T-cell (primary cell): Measurements from ENCODE around the gene ZBTB21. TPM values are rescaled to one million over a fixed set of nuclear protein-coding genes. Genes with fewer than 3 reads are reported as not detected.

Experiments
- ATAC-seq, 4 experiments: fragments of 200-7000 bp in 3 of 4; fragments of 150-1000 bp in 1 of 4; cut with Tn5 transposase; replicated peaks in 1 of 4; 1 replicate in 3 of 4; 2 replicates in 1 of 4; pipeline ENCODE4 v1.10.0; 2021; ENCODE audit warnings: moderate library complexity in 3 of 4, mild to moderate bottlenecking in 2 of 4, moderate number of reproducible peaks in 1 of 4
- CTCF ChIA-PET, 2 donors: fragments of 300-600 bp; sonication (Branson Sonifier 250); formaldehyde crosslinking; loops; one replicate each; lab custom pipeline; 2022; ENCODE audit warnings: antibody characterized with exemption in 2 of 2; lab: Charles Lee
- POLR2A ChIA-PET, 2 donors: fragments of 300-600 bp; sonication (Branson Sonifier 250); formaldehyde crosslinking; loops; one replicate each; lab custom pipeline; 2022; ENCODE audit warnings: antibody characterized with exemption in 2 of 2; lab: Charles Lee
- DNase-seq, 35 experiments: peaks; one replicate each; pipeline versions ENCODE4 v3.0.0 to v3.0.0-alpha.2; 2013 to 2023
- H3K27ac ChIP-seq: one replicate; pipeline ENCODE4 v1.5.1; 2013; ENCODE audit warnings: low read length
- H3K27me3 ChIP-seq, 2 experiments: replicated peaks in 1 of 2; 1 replicate in 1 of 2; 2 replicates in 1 of 2; pipeline versions ENCODE4 v1.6.1 to v1.7.0; 2013; ENCODE audit warnings: low read length in 1 of 2, mixed read lengths in 1 of 2; ENCODE audit not compliant: control insufficient read depth in 2 of 2, insufficient read depth in 2 of 2; ENCODE audit errors: extremely low read depth in 1 of 2
- H3K36me3 ChIP-seq, 2 donors: 1 replicate in 1 of 2; 2 replicates in 1 of 2; pipeline versions ENCODE4 v1.6.1 to v1.7.0; 2013; ENCODE audit warnings: low read length in 1 of 2; ENCODE audit not compliant: control insufficient read depth in 2 of 2, insufficient read depth in 1 of 2; ENCODE audit errors: extremely low read depth in 1 of 2
- H3K4me1 ChIP-seq, 2 experiments: 1 replicate in 1 of 2; 2 replicates in 1 of 2; pipeline versions ENCODE4 v1.6.1 to v1.7.0; 2013; ENCODE audit warnings: low read length in 2 of 2, mixed read lengths in 1 of 2; ENCODE audit not compliant: insufficient read depth in 2 of 2, control insufficient read depth in 1 of 2; ENCODE audit errors: extremely low read depth in 1 of 2
- H3K4me3 ChIP-seq, 2 donors: 1 replicate in 1 of 2; 2 replicates in 1 of 2; pipeline versions ENCODE4 v1.5.1 to v1.7.0; 2013; ENCODE audit warnings: mild to moderate bottlenecking in 2 of 2, low read length in 1 of 2, moderate library complexity in 1 of 2; ENCODE audit not compliant: control insufficient read depth in 1 of 2; ENCODE audit errors: extremely low read depth in 1 of 2
- H3K9me3 ChIP-seq: 2 replicates; pipeline ENCODE4 v1.7.0; 2013
- H3K27ac Mint-ChIP-seq, 2 donors: one replicate each; pipeline ENCODE4 v1.8.0; 2020 to 2021; ENCODE audit warnings: mild to moderate bottlenecking in 2 of 2, mixed read lengths in 2 of 2
- H3K27me3 Mint-ChIP-seq, 2 donors: one replicate each; pipeline ENCODE4 v1.8.0; 2021 to 2022; ENCODE audit warnings: mixed read lengths in 2 of 2
- H3K36me3 Mint-ChIP-seq: one replicate; pipeline ENCODE4 v1.8.0; 2021; ENCODE audit warnings: mixed read lengths
- H3K4me1 Mint-ChIP-seq, 3 donors: one replicate each; pipeline ENCODE4 v1.8.0; 2020 to 2022; ENCODE audit warnings: mixed read lengths in 3 of 3, mild to moderate bottlenecking in 1 of 3
- H3K4me3 Mint-ChIP-seq, 3 donors: one replicate each; pipeline ENCODE4 v1.8.0; 2020 to 2022; ENCODE audit warnings: mild to moderate bottlenecking in 3 of 3, mixed read lengths in 3 of 3, moderate library complexity in 3 of 3
- H3K9me3 Mint-ChIP-seq, 3 donors: one replicate each; pipeline ENCODE4 v1.8.0; 2020 to 2022; ENCODE audit warnings: mixed read lengths in 3 of 3
- WGBS: methylation state at CpG from one replicate; pipeline ENCODE4 v1.1.5; 2013; ENCODE audit warnings: missing lambda C conversion rate; ENCODE audit not compliant: insufficient coverage; 5-methylcytosine and 5-hydroxymethylcytosine counted together
- total RNA-seq, 35 experiments: library from RNA in 6 of 35; stranded (reverse) in 6 of 35; fragments of 120-200 nt in 1 of 35; gene quantifications; one replicate each; pipeline versions ENCODE4 v1.2.1 to v1.2.4 and lab custom pipeline; 2013 to 2026

ZBTB21 gene
- total RNA-seq, 5 donors from 2014 or later (not counting 1 experiment from before 2014, with no cell fraction given) = 17.6 to 119 (median 25.9) TPM

- no peaks in the 10 kb centered on the region for H3K36me3 ChIP-seq
- no peak for ATAC-seq
- peaks cover 0 to 24% of the 10 kb centered on the region in 2 experiments for H3K27me3 ChIP-seq
- H3K36me3 Mint-ChIP-seq = no peaks in the 10 kb centered on the region
- no peaks in the 10 kb centered on the region for H3K4me1 ChIP-seq
- no peak overlapping the region for H3K4me3 Mint-ChIP-seq
- no peak for DNase-seq
- peaks cover 0 to 5% (median 0%) of the 10 kb centered on the region in 3 donors for H3K4me1 Mint-ChIP-seq
- H3K9me3 ChIP-seq = no peaks in the 10 kb centered on the region
- H3K27me3 Mint-ChIP-seq = peaks cover 0 to 2% of the 10 kb centered on the region in 2 donors
- WGBS = 75% methylated on average over 7 of the region's 12 CpGs
- ChIA-PET POLR2A (interaction anchor here in 1 of 2 donors (0.6 kb wide), 1 partner anchor 34 kb away, joined by 3 read pairs; no protein-coding TSS in a partner anchor), CTCF (no interaction called here)
- H3K9me3 Mint-ChIP-seq = no peaks in the 10 kb centered on the region
- no peak overlapping the region for H3K27ac Mint-ChIP-seq
- H3K27ac ChIP-seq = no peak overlapping the region
- no peak overlapping the region for H3K4me3 ChIP-seq
Observed at GRCh38 chr21:42025376-42026081, 15.4 kb upstream of the ZBTB21 start.

- H3K9me3 ChIP-seq = no peaks in the 10 kb centered on the region
- Mint-ChIP-seq H3K36me3 (no peaks in the 10 kb centered on the region), H3K9me3 (no peaks in the 10 kb centered on the region), H3K27me3 (peaks cover 0 to 5% of the 10 kb centered on the region in 2 donors), H3K27ac (no peak overlapping the region), H3K4me1 (peaks cover 0 to 3% (median 0%) of the 10 kb centered on the region in 3 donors), H3K4me3 (no peak overlapping the region)
- H3K36me3 ChIP-seq = no peaks in the 10 kb centered on the region
- peaks cover 0 to 35% of the 10 kb centered on the region in 2 experiments for H3K27me3 ChIP-seq
- ChIA-PET CTCF (no interaction called here), POLR2A (no interaction called here)
- no peaks in the 10 kb centered on the region for H3K4me1 ChIP-seq
- 96% methylated on average over 11 of the region's 11 CpGs for WGBS
- ATAC-seq (no peak), DNase-seq (no peak)
- H3K4me3 ChIP-seq = no peak overlapping the region
- no peak overlapping the region for H3K27ac ChIP-seq
Observed at GRCh38 chr21:42022906-42023305, 12.7 kb upstream of the ZBTB21 start.

- Histone ChIP-seq H3K4me3 (no peak overlapping the region), H3K36me3 (no peaks in the 10 kb centered on the region), H3K27me3 (peaks cover 0 to 35% of the 10 kb centered on the region in 2 experiments), H3K4me1 (no peaks in the 10 kb centered on the region), H3K27ac (no peak overlapping the region), H3K9me3 (no peaks in the 10 kb centered on the region)
- Mint-ChIP-seq H3K36me3 (no peaks in the 10 kb centered on the region), H3K27ac (no peak overlapping the region), H3K4me3 (no peak overlapping the region), H3K4me1 (no peaks in the 10 kb centered on the region), H3K9me3 (no peaks in the 10 kb centered on the region), H3K27me3 (peaks cover 0 to 5% of the 10 kb centered on the region in 2 donors)
- DNase-seq (no peak), ATAC-seq (no peak)
- ChIA-PET CTCF (no interaction called here), POLR2A (no interaction called here)
- 90% methylated on average over 12 of the region's 12 CpGs for WGBS
Observed at GRCh38 chr21:42022091-42022430, 11.9 kb upstream of the ZBTB21 start.

- Histone ChIP-seq H3K27ac (no peak overlapping the region), H3K36me3 (no peaks in the 10 kb centered on the region), H3K4me3 (no peak overlapping the region), H3K27me3 (peaks cover 0 to 35% of the 10 kb centered on the region in 2 experiments), H3K4me1 (no peaks in the 10 kb centered on the region), H3K9me3 (no peaks in the 10 kb centered on the region)
- ATAC-seq (no peak), DNase-seq (no peak)
- no peaks in the 10 kb centered on the region for H3K4me1 Mint-ChIP-seq
- H3K4me3 Mint-ChIP-seq = no peak overlapping the region
- WGBS = 89% methylated on average over 20 of the region's 20 CpGs
- no peak overlapping the region for H3K27ac Mint-ChIP-seq
- H3K27me3 Mint-ChIP-seq = peaks cover 0 to 5% of the 10 kb centered on the region in 2 donors
- H3K9me3 Mint-ChIP-seq = no peaks in the 10 kb centered on the region
- ChIA-PET POLR2A (interaction anchor here in 1 of 2 donors (1.0 kb wide), 1 partner anchor 15 kb away, joined by 3 read pairs; no protein-coding TSS in a partner anchor), CTCF (no interaction called here)
- no peaks in the 10 kb centered on the region for H3K36me3 Mint-ChIP-seq
Observed at GRCh38 chr21:42021371-42022090, 11.4 kb upstream of the ZBTB21 start.

- no peaks in the 10 kb centered on the region for H3K4me1 ChIP-seq
- no peak overlapping the region for H3K27ac ChIP-seq
- no peak for DNase-seq
- POLR2A ChIA-PET = no interaction called here
- peaks cover 0 to 5% of the 10 kb centered on the region in 2 donors for H3K27me3 Mint-ChIP-seq
- H3K9me3 ChIP-seq = no peaks in the 10 kb centered on the region
- H3K4me3 ChIP-seq = no peak overlapping the region
- no peaks in the 10 kb centered on the region for H3K4me1 Mint-ChIP-seq
- peaks cover 0 to 33% of the 10 kb centered on the region in 2 experiments for H3K27me3 ChIP-seq
- H3K36me3 ChIP-seq = no peaks in the 10 kb centered on the region
- ATAC-seq = no peak
- 94% methylated on average over 6 of the region's 6 CpGs for WGBS
- H3K36me3 Mint-ChIP-seq = no peaks in the 10 kb centered on the region
- peaks cover 0 to 2% (median 0%) of the 10 kb centered on the region in 3 donors for H3K9me3 Mint-ChIP-seq
- no peak overlapping the region for H3K27ac Mint-ChIP-seq
- H3K4me3 Mint-ChIP-seq = no peak overlapping the region
- CTCF ChIA-PET = no interaction called here
Observed at GRCh38 chr21:42019706-42020105, 9.5 kb upstream of the ZBTB21 start.

- POLR2A ChIA-PET = no interaction called here
- CTCF ChIA-PET = no interaction called here
- Histone ChIP-seq H3K27ac (no peak overlapping the region), H3K9me3 (no peaks in the 10 kb centered on the region), H3K36me3 (no peaks in the 10 kb centered on the region), H3K4me1 (no peaks in the 10 kb centered on the region), H3K27me3 (peaks cover 0 to 29% of the 10 kb centered on the region in 2 experiments), H3K4me3 (no peak overlapping the region)
- H3K9me3 Mint-ChIP-seq = peaks cover 0 to 5% (median 0%) of the 10 kb centered on the region in 3 donors
- H3K27me3 Mint-ChIP-seq = peaks cover 0 to 3% of the 10 kb centered on the region in 2 donors
- no peaks in the 10 kb centered on the region for H3K4me1 Mint-ChIP-seq
- no peak overlapping the region for H3K4me3 Mint-ChIP-seq
- ATAC-seq = no peak
- WGBS = 82% methylated on average over 7 of the region's 11 CpGs
- DNase-seq = no peak
- H3K27ac Mint-ChIP-seq = no peak overlapping the region
- no peaks in the 10 kb centered on the region for H3K36me3 Mint-ChIP-seq
Observed at GRCh38 chr21:42019101-42019605, 9.0 kb upstream of the ZBTB21 start.
